HL-60 (cell line): Measurements from ENCODE around the gene OR4D2.

Experiments used
- DNase-seq, 2 experiments: peaks; one replicate each; pipeline ENCODE4 v3.0.0-alpha.2; 2010 to 2020; ENCODE audit warnings: low read depth in 1 of 2, low spot score in 1 of 2
- H3K27ac ChIP-seq: fragments of 250-450 bp; sonication (Bioruptor Pico); replicated peaks from 2 replicates; pipeline ENCODE4 v1.5.1; 2020; ENCODE audit warnings: mild to moderate bottlenecking, moderate library complexity
- H3K27me3 ChIP-seq: fragments of 250-450 bp; sonication (Bioruptor Pico); 2 replicates; pipeline ENCODE4 v1.5.1; 2021; ENCODE audit warnings: mild to moderate bottlenecking, moderate library complexity; ENCODE audit not compliant: insufficient read depth, poor library complexity, severe bottlenecking
- H3K4me3 ChIP-seq: replicated peaks from 2 replicates; pipeline ENCODE4 v1.5.1; 2011; ENCODE audit warnings: mild to moderate bottlenecking, control low read depth, low read length; ENCODE audit not compliant: insufficient read depth
- CTCF ChIP-seq: IDR thresholded peaks from one replicate; pipeline ENCODE4 v1.5.1; 2011; ENCODE audit warnings: low read length, control low read depth, inconsistent platforms; ENCODE audit not compliant: insufficient read depth
- GABPA ChIP-seq: IDR thresholded peaks from 2 replicates; pipeline ENCODE4 v1.6.1; 2012; ENCODE audit warnings: low read depth
- POLR2AphosphoS5 ChIP-seq: IDR thresholded peaks from 2 replicates; pipeline ENCODE4 v1.6.1; 2012; ENCODE audit warnings: low read depth
- REST ChIP-seq: IDR thresholded peaks from 2 replicates; pipeline ENCODE4 v1.6.1; 2012; ENCODE audit warnings: low read depth; ENCODE audit not compliant: insufficient replicate concordance
- SPI1 ChIP-seq: IDR thresholded peaks from 2 replicates; pipeline ENCODE4 v1.6.1; 2012; ENCODE audit warnings: low read depth, mild to moderate bottlenecking, borderline replicate concordance

Gene OR4D2

GRCh38 chr17:58176200-58176599 is 9.4 kb downstream of the OR4D2 start:
- no peak for DNase-seq
- Histone ChIP-seq H3K27ac (no peak overlapping the region), H3K4me3 (no peak overlapping the region), H3K27me3 (no peaks in the 10 kb centered on the region)
- peak; percentile 95 for TF ChIP-seq REST
- no peak for TF ChIP-seq CTCF
- no peak for TF ChIP-seq GABPA
- no peak for TF ChIP-seq POLR2AphosphoS5

- H3K4me3 ChIP-seq: no peak overlapping the region
Observed at GRCh38 chr17:58181796-58182195, 15.0 kb downstream of the OR4D2 start.

GRCh38 chr17:58183514-58183913 is 16.7 kb downstream of the OR4D2 start:
- TF ChIP-seq CTCF: no peak
- TF ChIP-seq POLR2AphosphoS5: no peak
- no peak for TF ChIP-seq REST
- no peak for TF ChIP-seq SPI1
- no peak overlapping the region for H3K4me3 ChIP-seq
- peak overlapping the region; percentile 61 for H3K27ac ChIP-seq
- no peaks in the 10 kb centered on the region for H3K27me3 ChIP-seq
- no peak for DNase-seq

More at GRCh38 chr17:58181796-58182195, 15.0 kb downstream of the OR4D2 start:
- Histone ChIP-seq H3K27ac (no peak overlapping the region), H3K27me3 (no peaks in the 10 kb centered on the region)
- no peak for TF ChIP-seq CTCF
- TF ChIP-seq SPI1: no peak
- TF ChIP-seq REST: no peak
- no peak for TF ChIP-seq POLR2AphosphoS5
- no peak for TF ChIP-seq GABPA
- no peak for DNase-seq
